Right lobe of liver (tissue), 6 donors: ENCODE measurements around the gene CALD1. TPM values are rescaled to one million over a fixed set of nuclear protein-coding genes. Genes with fewer than 3 reads are reported as not detected.

Source experiments
- ATAC-seq, 4 donors: fragments of 200-7000 bp; cut with Tn5 transposase; one replicate each; pipeline ENCODE4 v1.9.1; 2020; ENCODE audit warnings: mild to moderate bottlenecking in 4 of 4, moderate library complexity in 4 of 4
- DNase-seq, 3 donors: peaks; one replicate each; pipeline ENCODE4 v3.0.0-alpha.2; 2020
- H3K27ac ChIP-seq, 3 donors: fragments of 200-600 bp; one replicate each; pipeline ENCODE4 v1.8.0; 2022
- H3K27me3 ChIP-seq, 2 donors: fragments of 200-600 bp; one replicate each; pipeline ENCODE4 v1.8.0; 2022
- H3K36me3 ChIP-seq, 4 donors: fragments of 200-600 bp; sonication (generic) in 1 of 4; one replicate each; pipeline versions ENCODE4 v1.5.1 to v1.8.0; 2017 to 2022; ENCODE audit warnings: control low read depth in 1 of 4
- H3K4me1 ChIP-seq, 4 donors: fragments of 200-600 bp; sonication (generic) in 1 of 4; one replicate each; pipeline versions ENCODE4 v1.5.1 to v1.8.0; 2017 to 2022; ENCODE audit warnings: control low read depth in 1 of 4
- H3K4me3 ChIP-seq, 3 donors: fragments of 200-600 bp; one replicate each; pipeline ENCODE4 v1.8.0; 2022
- H3K9me3 ChIP-seq, 4 donors: fragments of 200-600 bp; sonication (generic) in 1 of 4; one replicate each; pipeline versions ENCODE4 v1.5.1 to v1.8.0; 2017 to 2022; ENCODE audit warnings: control low read depth in 1 of 4
- POLR2A ChIP-seq: fragments of 450-650 bp; IDR thresholded peaks from one replicate; pipeline ENCODE4 v1.6.1; 2017; ENCODE audit warnings: antibody characterized with exemption, mild to moderate bottlenecking
- WGBS: methylation state at CpG from one replicate; pipeline ENCODE4 v1.1.6; 2018; ENCODE audit warnings: low coverage, low lambda C conversion rate; ENCODE audit not compliant: insufficient coverage; ENCODE audit errors: missing lambda C conversion rate; 5-methylcytosine and 5-hydroxymethylcytosine counted together
- intact Hi-C, 2 donors: fragments of 100-400 bp; cut with DNase I; formaldehyde crosslinking; loops; one replicate each; pipeline versions ENCODE4 v1.11.2 to v1.14.1; 2022
- total RNA-seq, 6 experiments: library from RNA; depleted of rRNA in 2 of 6; stranded (reverse); fragments of >200 nt in 2 of 6; fragmentation: NEBNext Ultra II Directional in 3 of 6; extraction: Animal tissue kit (Norgen Biotek cat#: 25700) in 3 of 6; gene quantifications; one replicate each; pipeline versions ENCODE4 v1.1.0 to v1.2.4, GENCODE V29; 2016 to 2023
- TF ChIP-seq, protein P1 (sequence below), 4 donors: fragments of 200-600 bp in 3 of 4; fragments of 450-650 bp in 1 of 4; IDR thresholded peaks; one replicate each; pipeline versions ENCODE4 v1.5.1 to v1.8.0; 2016 to 2022; ENCODE audit warnings: antibody characterized with exemption in 4 of 4, mild to moderate bottlenecking in 2 of 4
- donor health status: DM: no; HTN: yes; CAD: no.
- donor health status: DM: no; HTN: no; CAD: no.
- donor health status: DM: no; HTN: no; CAD: no.
- donor health status: DM: no; HTN: yes; CAD: no.
- donor health status: DM: no; HTN: yes; CAD: no.

CALD1 gene
- total RNA-seq, 6 experiments from 2014 or later = 110 to 181 (median 131) TPM

- no peak for ATAC-seq
- Histone ChIP-seq H3K4me1 (peaks cover 0 to 12% (median 0%) of the 10 kb centered on the region in 4 donors), H3K9me3 (no peaks in the 10 kb centered on the region), H3K27me3 (no peaks in the 10 kb centered on the region), H3K36me3 (peaks cover 0 to 64% (median 17%) of the 10 kb centered on the region in 4 donors), H3K27ac (no peak overlapping the region), H3K4me3 (no peak overlapping the region)
- WGBS = 100% methylated on average over 1 of the region's 1 CpG
- DNase-seq = no peak
- TF ChIP-seq, protein P1, sequence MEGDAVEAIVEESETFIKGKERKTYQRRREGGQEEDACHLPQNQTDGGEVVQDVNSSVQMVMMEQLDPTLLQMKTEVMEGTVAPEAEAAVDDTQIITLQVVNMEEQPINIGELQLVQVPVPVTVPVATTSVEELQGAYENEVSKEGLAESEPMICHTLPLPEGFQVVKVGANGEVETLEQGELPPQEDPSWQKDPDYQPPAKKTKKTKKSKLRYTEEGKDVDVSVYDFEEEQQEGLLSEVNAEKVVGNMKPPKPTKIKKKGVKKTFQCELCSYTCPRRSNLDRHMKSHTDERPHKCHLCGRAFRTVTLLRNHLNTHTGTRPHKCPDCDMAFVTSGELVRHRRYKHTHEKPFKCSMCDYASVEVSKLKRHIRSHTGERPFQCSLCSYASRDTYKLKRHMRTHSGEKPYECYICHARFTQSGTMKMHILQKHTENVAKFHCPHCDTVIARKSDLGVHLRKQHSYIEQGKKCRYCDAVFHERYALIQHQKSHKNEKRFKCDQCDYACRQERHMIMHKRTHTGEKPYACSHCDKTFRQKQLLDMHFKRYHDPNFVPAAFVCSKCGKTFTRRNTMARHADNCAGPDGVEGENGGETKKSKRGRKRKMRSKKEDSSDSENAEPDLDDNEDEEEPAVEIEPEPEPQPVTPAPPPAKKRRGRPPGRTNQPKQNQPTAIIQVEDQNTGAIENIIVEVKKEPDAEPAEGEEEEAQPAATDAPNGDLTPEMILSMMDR (IDR thresholded peaks at IDR 0.05) = no peak
- TF ChIP-seq POLR2A = no peak
- intact Hi-C loops = no loop called here
Measured at GRCh38 chr7:134948736-134949135, 169.3 kb downstream of the CALD1 start.

DNA sequence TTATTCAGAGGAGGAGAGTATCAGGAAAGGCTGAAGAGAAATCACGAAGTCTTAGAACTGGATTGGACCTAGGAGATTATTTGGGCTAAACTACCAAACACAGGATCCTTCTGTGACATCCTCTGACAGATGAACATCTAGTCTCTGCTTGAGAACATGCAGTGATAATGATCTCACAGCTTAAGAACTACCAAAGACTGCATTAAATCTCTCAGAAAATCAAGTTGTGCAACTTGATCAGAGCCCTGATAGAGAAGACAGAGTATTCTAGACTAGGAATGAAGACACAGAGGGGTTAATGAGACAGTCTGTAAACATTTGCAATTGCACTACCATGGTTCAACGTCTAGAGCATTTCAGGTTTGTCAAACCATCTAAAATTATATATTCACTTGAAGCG lies 169.7 kb downstream of the CALD1 start:
- peaks cover 0 to 7% (median 0%) of the 10 kb centered on the region in 4 donors for H3K4me1 ChIP-seq
- TF ChIP-seq, protein P1 (IDR thresholded peaks at IDR 0.05) = no peak
- TF ChIP-seq POLR2A = no peak
- intact Hi-C loops = no loop called here
- peaks cover 0 to 64% (median 17%) of the 10 kb centered on the region in 4 donors for H3K36me3 ChIP-seq
- H3K9me3 ChIP-seq = no peaks in the 10 kb centered on the region
- DNase-seq (no peak), ATAC-seq (no peak)
- H3K27me3 ChIP-seq = no peaks in the 10 kb centered on the region
- H3K27ac ChIP-seq = no peak overlapping the region
- WGBS = 56% methylated on average over 3 of the region's 3 CpGs
- H3K4me3 ChIP-seq = no peak overlapping the region

- ATAC-seq (peak; percentile 55 to 72 (median 64)), DNase-seq (no peak)
- H3K27ac ChIP-seq = no peak overlapping the region
- H3K4me1 ChIP-seq = peaks cover 0 to 6% (median 0%) of the 10 kb centered on the region in 4 donors
- 39% methylated on average over 8 of the region's 9 CpGs for WGBS
- H3K36me3 ChIP-seq = peaks cover 0 to 61% (median 30%) of the 10 kb centered on the region in 4 donors
- H3K27me3 ChIP-seq = no peaks in the 10 kb centered on the region
- intact Hi-C loops = no loop called here
- H3K9me3 ChIP-seq = no peaks in the 10 kb centered on the region
- H3K4me3 ChIP-seq = no peak overlapping the region
- no peak for TF ChIP-seq POLR2A
- TF ChIP-seq, protein P1 (IDR thresholded peaks at IDR 0.05) = peak; percentile 45 to 57 (median 54)
Measured at GRCh38 chr7:134954197-134955082, 175.0 kb downstream of the CALD1 start.

DNA sequence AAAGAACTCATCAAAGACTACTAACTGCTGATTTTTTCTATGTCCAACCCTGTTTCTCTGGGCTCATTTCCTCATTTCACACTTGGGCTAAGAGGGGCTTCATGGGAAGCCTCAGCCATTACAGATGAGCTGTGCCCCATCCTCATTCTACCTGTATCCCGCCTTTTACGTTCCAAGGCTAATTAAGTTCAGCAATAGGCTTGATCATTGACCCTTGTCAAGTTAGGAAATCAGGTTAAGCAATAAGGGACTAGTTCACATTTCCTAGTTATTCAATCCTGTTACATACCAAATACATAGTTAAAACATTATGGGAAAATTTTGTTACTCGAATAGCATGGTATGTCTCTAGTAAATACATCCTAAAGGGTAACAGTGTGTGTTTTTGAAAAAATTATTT lies 177.6 kb downstream of the CALD1 start:
- Histone ChIP-seq H3K9me3 (no peaks in the 10 kb centered on the region), H3K36me3 (peaks cover 0 to 61% (median 34%) of the 10 kb centered on the region in 4 donors), H3K27ac (peak overlapping the region in 1 of 3 donors; percentile 0), H3K4me1 (peaks cover 0 to 6% (median 0%) of the 10 kb centered on the region in 4 donors), H3K27me3 (no peaks in the 10 kb centered on the region), H3K4me3 (no peak overlapping the region)
- WGBS = 56% methylated on average over 3 of the region's 3 CpGs
- intact Hi-C loops = no loop called here
- no peak for TF ChIP-seq POLR2A
- TF ChIP-seq, protein P1 (IDR thresholded peaks at IDR 0.05) = no peak
- peak in 3 of 4 donors; percentile 60 to 73 (median 66) for ATAC-seq
- DNase-seq = no peak
